Adrenal gland (tissue), 12 donors: ENCODE data around the gene ORC4. TPM values are rescaled to one million over a fixed set of nuclear protein-coding genes. Genes with fewer than 3 reads are reported as not detected.

Experiments
- DNase-seq, 7 donors: peaks; one replicate each; pipeline ENCODE4 v3.0.0-alpha.2; 2019 to 2020
- H3K27ac ChIP-seq, 5 donors: fragments of 200-600 bp; sonication (generic) in 4 of 5; 1 replicate in 3 of 5; 2 replicates in 2 of 5; pipeline versions ENCODE4 v1.5.1 to v1.8.0; 2016 to 2020; ENCODE audit warnings: mild to moderate bottlenecking in 1 of 5
- H3K27me3 ChIP-seq: fragments of 200-600 bp; 2 replicates; pipeline ENCODE4 v1.8.0; 2021
- H3K36me3 ChIP-seq, 2 donors: fragments of 200-600 bp; replicated peaks in 1 of 2; 1 replicate in 1 of 2; 2 replicates in 1 of 2; pipeline versions ENCODE4 v1.5.1 to v1.8.0; 2018 to 2022
- H3K4me1 ChIP-seq, 2 donors: fragments of 200-600 bp; replicated peaks in 1 of 2; 1 replicate in 1 of 2; 2 replicates in 1 of 2; pipeline versions ENCODE4 v1.5.1 to v1.8.0; 2018 to 2021
- H3K4me3 ChIP-seq, 4 donors: fragments of 200-600 bp; sonication (generic) in 3 of 4; one replicate each; pipeline ENCODE4 v1.5.1; 2016 to 2018
- H3K9me3 ChIP-seq, 3 donors: fragments of 200-600 bp; sonication (generic) in 1 of 3; replicated peaks in 1 of 3; 1 replicate in 2 of 3; 2 replicates in 1 of 3; pipeline versions ENCODE4 v1.5.1 to v1.8.0; 2016 to 2021
- CTCF ChIP-seq, 6 experiments: fragments of 450-650 bp in 4 of 6; fragments of 200-600 bp in 2 of 6; sonication (generic) in 1 of 6; IDR thresholded peaks; 1 replicate in 5 of 6; 2 replicates in 1 of 6; pipeline versions ENCODE4 v1.5.1 to v1.8.0; 2016 to 2021; ENCODE audit warnings: antibody characterized with exemption in 6 of 6, mild to moderate bottlenecking in 2 of 6, moderate library complexity in 1 of 6
- POLR2A ChIP-seq, 2 donors: fragments of 450-650 bp; IDR thresholded peaks; one replicate each; pipeline ENCODE4 v1.6.1; 2017; ENCODE audit warnings: antibody characterized with exemption in 2 of 2, mild to moderate bottlenecking in 2 of 2, moderate library complexity in 1 of 2
- WGBS, 4 donors: extraction: QIAGEN DNeasy Blood & Tissue Kit in 2 of 4; methylation state at CpG; one replicate each; pipeline versions ENCODE4 v1.1.5 to v1.1.7; 2013 to 2017; 5-methylcytosine and 5-hydroxymethylcytosine counted together
- intact Hi-C, 2 donors: fragments of 100-400 bp; cut with DNase I; formaldehyde crosslinking; loops; one replicate each; pipeline versions ENCODE4 v1.14.1 to v1.15.0; 2022 to 2023
- polyA plus RNA-seq, 3 donors: library from polyadenylated mRNA; stranded (reverse); fragments of 200-250 nt in 2 of 3; fragments of 350-450 nt in 1 of 3; fragmentation: Illumina TruSeq in 1 of 3; extraction: RNeasy Lipid Tissue Mini Kit (QIAGEN cat#74804) in 1 of 3; gene quantifications; one replicate each; pipeline ENCODE4 v1.2.3, GENCODE V29; 2013 to 2014
- total RNA-seq, 9 donors: library from RNA; depleted of rRNA in 4 of 9; stranded (reverse); fragments of >200 nt in 4 of 9; fragments of 120-200 nt in 1 of 9; fragmentation: NEBNext Ultra II Directional in 1 of 9; extraction: Animal tissue kit (Norgen Biotek cat#: 25700) in 1 of 9; gene quantifications; one replicate each; pipeline versions ENCODE4 v1.1.0 to v1.2.4, GENCODE V29; 2013 to 2023
- donor health status: healthy with polysubstance abuse.
- donor health status: Bipolar disorder and iron deficiency.
- donor health status: DM: yes; HTN: yes; CAD: no.
- donor health status: DM: no; HTN: no; CAD: no.
- donor health status: DM: no; HTN: no; CAD: no.
- donor health status: DM: yes; HTN: yes; CAD: no.

ORC4 gene
- total and polyA plus RNA-seq, 12 donors = 7.5 to 87.7 (median 33.4) TPM

DNA sequence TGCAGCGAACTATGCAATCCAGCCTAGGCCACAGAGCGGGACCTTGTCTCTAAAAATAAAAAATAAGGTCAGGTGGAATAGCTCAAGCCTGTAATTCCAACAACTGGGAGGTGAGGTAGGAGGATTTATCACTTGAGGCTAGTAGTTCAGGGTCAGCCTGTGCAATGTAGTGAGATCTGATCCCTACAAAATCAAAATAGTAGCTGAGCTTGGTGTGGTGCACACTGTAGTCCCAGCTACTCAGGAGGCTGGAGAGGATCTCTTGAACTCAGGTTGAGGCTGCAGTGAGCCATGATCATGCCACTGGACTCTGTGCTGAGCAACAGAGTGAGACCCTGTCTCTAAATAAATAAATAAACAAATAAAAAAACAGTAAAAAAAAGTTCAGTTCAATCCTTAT, 6.0 kb upstream of the ORC4 start:
- intact Hi-C loops = no loop called here
- TF ChIP-seq POLR2A (IDR thresholded peaks at IDR 0.05) (peak in 1 of 2 donors; percentile 19), CTCF (IDR thresholded peaks at IDR 0.05) (no peak)
- H3K27ac ChIP-seq = peak overlapping the region in 1 of 5 donors; percentile 21
- DNase-seq = peak in 1 of 7 donors; percentile 3
- no peak overlapping the region for H3K4me3 ChIP-seq
- no peaks in the 10 kb centered on the region for H3K9me3 ChIP-seq
- peaks cover 6 to 48% of the 10 kb centered on the region in 2 donors for H3K4me1 ChIP-seq
- H3K36me3 ChIP-seq = no peaks in the 10 kb centered on the region
- WGBS, 4 donors = 42 to 70% (median 52%) methylated on average over 2 of the region's 2 CpGs
- no peaks in the 10 kb centered on the region for H3K27me3 ChIP-seq

DNA sequence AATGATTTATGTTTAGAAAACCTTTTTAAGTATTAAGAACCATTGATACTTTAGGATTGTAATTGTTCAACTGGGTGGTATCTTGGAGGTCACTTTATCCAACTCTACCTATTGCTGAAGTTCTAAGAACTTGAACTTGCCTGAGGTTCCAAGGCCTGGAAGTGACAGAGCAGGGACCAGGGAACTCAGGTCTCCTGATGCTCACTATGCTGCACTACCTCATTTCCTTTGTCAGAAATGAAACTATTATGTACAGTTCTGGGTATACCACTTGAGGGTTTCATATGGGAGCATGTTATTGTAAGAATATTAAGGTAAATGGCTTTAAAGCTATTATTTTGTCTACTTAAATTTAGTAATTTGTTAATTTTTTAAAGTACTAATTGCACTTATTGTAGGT, 3.3 kb upstream of the ORC4 start:
- Histone ChIP-seq H3K4me3 (no peak overlapping the region), H3K4me1 (peaks cover 15 to 59% of the 10 kb centered on the region in 2 donors), H3K27me3 (no peaks in the 10 kb centered on the region), H3K27ac (no peak overlapping the region), H3K9me3 (no peaks in the 10 kb centered on the region), H3K36me3 (no peaks in the 10 kb centered on the region)
- TF ChIP-seq POLR2A (IDR thresholded peaks at IDR 0.05) (no peak), CTCF (IDR thresholded peaks at IDR 0.05) (no peak)
- no peak for DNase-seq
- intact Hi-C loops = no loop called here

GRCh38 chr2:148022882-148023281, 2.3 kb upstream of the ORC4 start:
- peaks cover 15 to 61% of the 10 kb centered on the region in 2 donors for H3K4me1 ChIP-seq
- no peaks in the 10 kb centered on the region for H3K36me3 ChIP-seq
- no peaks in the 10 kb centered on the region for H3K27me3 ChIP-seq
- H3K4me3 ChIP-seq = peak overlapping the region in 1 of 4 donors; percentile 79
- no peak for DNase-seq
- TF ChIP-seq CTCF (IDR thresholded peaks at IDR 0.05) = no peak
- TF ChIP-seq POLR2A (IDR thresholded peaks at IDR 0.05) = no peak
- 58 to 74% (median 65%) methylated on average over 2 of the region's 2 CpGs for WGBS, 4 donors
- intact Hi-C loops = no loop called here
- no peak overlapping the region for H3K27ac ChIP-seq
- no peaks in the 10 kb centered on the region for H3K9me3 ChIP-seq

DNA sequence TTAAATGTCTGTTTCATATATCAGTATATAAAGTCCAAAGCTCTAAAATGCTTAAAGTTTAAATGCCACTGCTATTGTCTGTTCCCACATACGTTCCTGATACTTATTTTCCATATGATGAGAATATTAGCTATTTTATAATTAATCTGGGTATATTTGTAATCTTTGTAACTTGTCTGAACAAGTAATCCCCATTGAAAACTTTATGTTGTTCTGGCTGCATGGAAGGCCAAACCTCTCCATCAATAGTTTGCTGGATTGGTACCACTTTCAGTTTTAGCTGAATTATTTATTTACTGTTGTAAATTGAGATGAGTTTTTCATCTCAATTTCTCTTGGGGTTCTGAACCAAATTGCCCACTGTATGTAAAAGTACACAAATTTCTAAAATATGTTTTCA, 1.8 kb upstream of the ORC4 start:
- peak overlapping the region in 1 of 4 donors; percentile 79 for H3K4me3 ChIP-seq
- WGBS, 4 donors = 21 to 32% (median 24%) methylated on average over 1 of the region's 1 CpG
- intact Hi-C loops = no loop called here
- peak overlapping the region in 1 of 5 donors; percentile 93 for H3K27ac ChIP-seq
- no peaks in the 10 kb centered on the region for H3K9me3 ChIP-seq
- no peak for TF ChIP-seq CTCF (IDR thresholded peaks at IDR 0.05)
- no peak for TF ChIP-seq POLR2A (IDR thresholded peaks at IDR 0.05)
- peaks cover 15 to 61% of the 10 kb centered on the region in 2 donors for H3K4me1 ChIP-seq
- H3K36me3 ChIP-seq = no peaks in the 10 kb centered on the region
- H3K27me3 ChIP-seq = no peaks in the 10 kb centered on the region
- no peak for DNase-seq
